ENCODE results near the gene SLC10A6. TPM values are rescaled to one million over a fixed set of nuclear protein-coding genes. Genes with fewer than 3 reads are reported as not detected.

Gene SLC10A6
- total RNA-seq, 6 experiments from 2014 or later, result 0.17 to 0.26 (median 0.19) TPM; not detected in 3

GRCh38 chr4:86822136-86822535 is 27.0 kb downstream of the SLC10A6 start:
- Histone ChIP-seq H3K27me3 (no peaks in the 10 kb centered on the region), H3K4me3 (no peak overlapping the region), H3K36me3 (no peaks in the 10 kb centered on the region), H3K4me1 (no peaks in the 10 kb centered on the region), H3K9me3 (no peaks in the 10 kb centered on the region), H3K27ac (no peak overlapping the region)
- no peak for DNase-seq
- ATAC-seq, result no peak
- intact Hi-C loops (cut with DNase I), result no loop called here
- TF ChIP-seq POLR2A (IDR thresholded peaks at IDR 0.05), result no peak
- TF ChIP-seq CTCF (IDR thresholded peaks at IDR 0.05), result no peak
- WGBS (ENCODE audit: insufficient coverage, low coverage, low lambda C conversion rate, missing lambda C conversion rate), result 89% methylated on average over 2 of the region's 2 CpGs

GRCh38 chr4:86821151-86821550 is 28.0 kb downstream of the SLC10A6 start:
- no peaks in the 10 kb centered on the region for H3K4me1 ChIP-seq
- H3K4me3 ChIP-seq, result no peak overlapping the region
- H3K27me3 ChIP-seq, result no peaks in the 10 kb centered on the region
- H3K36me3 ChIP-seq, result no peaks in the 10 kb centered on the region
- 64% methylated on average over 1 of the region's 1 CpG for WGBS (ENCODE audit: insufficient coverage, low coverage, low lambda C conversion rate, missing lambda C conversion rate)
- intact Hi-C loops (cut with DNase I), result no loop called here
- no peak overlapping the region for H3K27ac ChIP-seq
- DNase-seq, result no peak
- TF ChIP-seq CTCF (IDR thresholded peaks at IDR 0.05) (no peak), POLR2A (IDR thresholded peaks at IDR 0.05) (no peak)
- H3K9me3 ChIP-seq, result no peaks in the 10 kb centered on the region
- ATAC-seq, result no peak

GRCh38 chr4:86819561-86819960 is 29.6 kb downstream of the SLC10A6 start:
- intact Hi-C loops (cut with DNase I), result no loop called here
- Histone ChIP-seq H3K27ac (no peak overlapping the region), H3K4me1 (no peaks in the 10 kb centered on the region), H3K36me3 (no peaks in the 10 kb centered on the region), H3K9me3 (no peaks in the 10 kb centered on the region), H3K27me3 (no peaks in the 10 kb centered on the region), H3K4me3 (no peak overlapping the region)
- no peak for TF ChIP-seq CTCF (IDR thresholded peaks at IDR 0.05)
- TF ChIP-seq POLR2A (IDR thresholded peaks at IDR 0.05), result no peak
- 73% methylated on average over 3 of the region's 7 CpGs for WGBS (ENCODE audit: insufficient coverage, low coverage, low lambda C conversion rate, missing lambda C conversion rate)
- DNase-seq (no peak), ATAC-seq (no peak)

- DNase-seq (no peak), ATAC-seq (no peak)
- Histone ChIP-seq H3K4me3 (no peak overlapping the region), H3K27me3 (no peaks in the 10 kb centered on the region), H3K27ac (no peak overlapping the region), H3K4me1 (no peaks in the 10 kb centered on the region), H3K36me3 (no peaks in the 10 kb centered on the region), H3K9me3 (no peaks in the 10 kb centered on the region)
- WGBS (ENCODE audit: insufficient coverage, low coverage, low lambda C conversion rate, missing lambda C conversion rate), result 28% methylated on average over 3 of the region's 3 CpGs
- TF ChIP-seq POLR2A (IDR thresholded peaks at IDR 0.05) (no peak), CTCF (IDR thresholded peaks at IDR 0.05) (no peak)
- intact Hi-C loops (cut with DNase I), result no loop called here
These were observed 30.3 kb downstream of the SLC10A6 start for GRCh38 chr4:86818841-86819240.

- WGBS (ENCODE audit: insufficient coverage, low coverage, low lambda C conversion rate, missing lambda C conversion rate), result 76% methylated on average over 2 of the region's 2 CpGs
- H3K9me3 ChIP-seq, result no peaks in the 10 kb centered on the region
- no peak for TF ChIP-seq CTCF (IDR thresholded peaks at IDR 0.05)
- no peak for TF ChIP-seq POLR2A (IDR thresholded peaks at IDR 0.05)
- H3K36me3 ChIP-seq, result no peaks in the 10 kb centered on the region
- no peak overlapping the region for H3K4me3 ChIP-seq
- intact Hi-C loops (cut with DNase I), result no loop called here
- ATAC-seq, result no peak
- no peaks in the 10 kb centered on the region for H3K4me1 ChIP-seq
- no peaks in the 10 kb centered on the region for H3K27me3 ChIP-seq
- no peak overlapping the region for H3K27ac ChIP-seq
- DNase-seq, result no peak
These were observed 31.0 kb downstream of the SLC10A6 start for GRCh38 chr4:86818211-86818610.

Data from right lobe of liver (tissue), 6 donors.